Keratinocyte (primary cell): ENCODE results near the gene ARL6. TPM values are rescaled to one million over a fixed set of nuclear protein-coding genes. Genes with fewer than 3 reads are reported as not detected.

Experiments
- DNase-seq: peaks from one replicate; pipeline ENCODE4 v3.0.0-alpha.2; 2011; ENCODE audit warnings: low read depth, missing footprints, low spot score
- FAIRE-seq: peaks from 2 replicates; lab custom pipeline; 2011; peaks lifted over from hg19 to GRCh38; lab: Jason Lieb, UNC
- H2AFZ ChIP-seq: 2 replicates; pipeline ENCODE4 v1.6.0; 2012; ENCODE audit warnings: low read length, control low read depth, inconsistent platforms; ENCODE audit not compliant: control insufficient read depth
- H3K27ac ChIP-seq: 2 replicates; pipeline ENCODE4 v1.5.1; 2011; ENCODE audit warnings: low read length; ENCODE audit not compliant: control insufficient read depth, insufficient read depth
- H3K27me3 ChIP-seq: 3 replicates; pipeline ENCODE4 v1.6.0; 2011; ENCODE audit warnings: low read length; ENCODE audit not compliant: control insufficient read depth, insufficient read depth; ENCODE audit errors: extremely low read depth
- H3K36me3 ChIP-seq, 2 experiments: 2 replicates in 1 of 2; 3 replicates in 1 of 2; pipeline ENCODE4 v1.5.1; 2011; ENCODE audit warnings: low read length in 2 of 2, mild to moderate bottlenecking in 1 of 2; ENCODE audit not compliant: control insufficient read depth in 2 of 2, insufficient read depth in 2 of 2; ENCODE audit errors: extremely low read depth in 1 of 2
- H3K4me1 ChIP-seq: 3 replicates; pipeline ENCODE4 v1.5.1; 2011; ENCODE audit warnings: low read length; ENCODE audit not compliant: control insufficient read depth, insufficient read depth; ENCODE audit errors: extremely low read depth
- H3K4me2 ChIP-seq: 3 replicates; pipeline ENCODE4 v1.6.0; 2011; ENCODE audit warnings: low read depth, low read length; ENCODE audit not compliant: control insufficient read depth, insufficient read depth; ENCODE audit errors: extremely low read depth
- H3K4me3 ChIP-seq, 3 experiments: fragments of 200-600 bp in 1 of 3; sonication (generic) in 1 of 3; 2 replicates in 2 of 3; 3 replicates in 1 of 3; pipeline ENCODE4 v1.5.1; 2011 to 2016; ENCODE audit warnings: low read length in 3 of 3, mild to moderate bottlenecking in 3 of 3, control low read depth in 2 of 3, inconsistent platforms in 1 of 3, low read depth in 1 of 3, mixed read lengths in 1 of 3, mixed run types in 1 of 3, moderate library complexity in 1 of 3; ENCODE audit not compliant: control insufficient read depth in 2 of 3, insufficient read depth in 2 of 3; ENCODE audit errors: extremely low read depth in 1 of 3
- H3K79me2 ChIP-seq: 2 replicates; pipeline ENCODE4 v1.6.0; 2012; ENCODE audit warnings: low read length; ENCODE audit not compliant: control insufficient read depth, insufficient read depth
- H3K9ac ChIP-seq: 3 replicates; pipeline ENCODE4 v1.6.0; 2011; ENCODE audit warnings: low read length; ENCODE audit not compliant: control insufficient read depth, insufficient read depth; ENCODE audit errors: extremely low read depth
- H3K9me1 ChIP-seq: 3 replicates; pipeline ENCODE4 v1.6.0; 2011; ENCODE audit warnings: low read length; ENCODE audit not compliant: control insufficient read depth, insufficient read depth; ENCODE audit errors: extremely low read depth
- H3K9me3 ChIP-seq: 2 replicates; pipeline ENCODE4 v1.5.1; 2012; ENCODE audit warnings: low read depth, low read length; ENCODE audit not compliant: control insufficient read depth
- H4K20me1 ChIP-seq: 3 replicates; pipeline ENCODE4 v1.6.0; 2011; ENCODE audit warnings: low read length; ENCODE audit not compliant: control insufficient read depth, insufficient read depth; ENCODE audit errors: extremely low read depth
- CTCF ChIP-seq, 3 experiments: IDR thresholded peaks in 1 of 3; conservative IDR thresholded peaks in 1 of 3; optimal IDR thresholded peaks in 1 of 3; 2 replicates in 2 of 3; 3 replicates in 1 of 3; pipeline versions ENCODE3 to v1.5.1; 2011; ENCODE audit warnings: low read length in 3 of 3, mild to moderate bottlenecking in 3 of 3, moderate library complexity in 2 of 3, control low read depth in 1 of 3, inconsistent platforms in 1 of 3; ENCODE audit not compliant: insufficient read depth in 2 of 3; ENCODE audit errors: extremely low read depth in 1 of 3
- EZH2 ChIP-seq: IDR thresholded peaks from one replicate; pipeline ENCODE4 v1.6.1; 2012; ENCODE audit warnings: inconsistent platforms, mild to moderate bottlenecking, low read length, moderate library complexity
- dilution Hi-C: fragments of 300-500 bp; cut with MboI; formaldehyde crosslinking; loops from one replicate; pipeline ENCODE4 v1.7.0; 2020; ENCODE audit warnings: low sequenced_read_pairs; ENCODE audit not compliant: extremely low pct_ligation_motif_present
- polyA plus RNA-seq, 5 experiments: library from polyadenylated mRNA; depleted of rRNA in 3 of 5; stranded (reverse) in 3 of 5; stranded (forward) in 1 of 5; unstranded in 1 of 5; fragments of >200 nt; gene quantifications; 1 replicate in 1 of 5; 2 replicates in 3 of 5; 3 replicates in 1 of 5; pipeline versions ENCODE4 v1.2.1 to v1.2.3, GENCODE V29; 2011 to 2012; ENCODE audit warnings: missing spikeins in 2 of 5, low read depth in 1 of 5, low replicate concordance in 1 of 5

The ARL6 gene
- polyA plus RNA-seq, 1 donor (not counting 4 experiments of a cell fraction or from before 2014, with no cell fraction given): 8.3 TPM

- no peaks in the 10 kb centered on the region for H3K9me3 ChIP-seq
- no peak overlapping the region for H3K4me3 ChIP-seq
- H3K36me3 ChIP-seq: no peaks in the 10 kb centered on the region
- no peaks in the 10 kb centered on the region for H3K27me3 ChIP-seq
- H3K4me2 ChIP-seq: no peak overlapping the region
- DNase-seq (no peak), FAIRE-seq (no peak)
- TF ChIP-seq CTCF (optimal IDR thresholded peaks at IDR 0.05 in 1 of 3, IDR thresholded peaks at IDR 0.05 in 1 of 3, conservative IDR thresholded peaks at IDR 0.05 in 1 of 3; ENCODE audit: extremely low read depth in 1 of 3, insufficient read depth in 2 of 3, low read length in 3 of 3) (no peak), EZH2 (no peak)
- no peaks in the 10 kb centered on the region for H4K20me1 ChIP-seq
- no peak overlapping the region for H2AFZ ChIP-seq
- H3K4me1 ChIP-seq: no peaks in the 10 kb centered on the region
- no peak overlapping the region for H3K27ac ChIP-seq
- dilution Hi-C loops: no loop called here
- H3K9me1 ChIP-seq: no peaks in the 10 kb centered on the region
- H3K79me2 ChIP-seq: no peaks in the 10 kb centered on the region
- H3K9ac ChIP-seq: no peak overlapping the region
Observed at GRCh38 chr3:97772926-97773325, 8.4 kb downstream of the ARL6 start.

GRCh38 chr3:97778152-97778551, 13.6 kb downstream of the ARL6 start:
- no peak overlapping the region for H3K27ac ChIP-seq
- H3K27me3 ChIP-seq: no peaks in the 10 kb centered on the region
- H2AFZ ChIP-seq: no peak overlapping the region
- TF ChIP-seq CTCF (optimal IDR thresholded peaks at IDR 0.05 in 1 of 3, IDR thresholded peaks at IDR 0.05 in 1 of 3, conservative IDR thresholded peaks at IDR 0.05 in 1 of 3; ENCODE audit: extremely low read depth in 1 of 3, insufficient read depth in 2 of 3, low read length in 3 of 3): no peak
- no peak for TF ChIP-seq EZH2
- no peaks in the 10 kb centered on the region for H3K9me1 ChIP-seq
- H3K79me2 ChIP-seq: no peaks in the 10 kb centered on the region
- H3K9ac ChIP-seq: no peak overlapping the region
- no peaks in the 10 kb centered on the region for H3K36me3 ChIP-seq
- no peak overlapping the region for H3K4me3 ChIP-seq
- no peak for DNase-seq
- H3K9me3 ChIP-seq: no peaks in the 10 kb centered on the region
- no peak for FAIRE-seq
- no peak overlapping the region for H3K4me2 ChIP-seq
- dilution Hi-C loops: no loop called here
- no peaks in the 10 kb centered on the region for H4K20me1 ChIP-seq
- H3K4me1 ChIP-seq: no peaks in the 10 kb centered on the region
